Ishikawa (cell line): ENCODE data around the gene DGUOK.

Experiments used
- CEBPB ChIP-seq: IDR thresholded peaks from 2 replicates; pipeline ENCODE4 v1.6.1; 2012
- CREB1 ChIP-seq: IDR thresholded peaks from 2 replicates; pipeline ENCODE4 v1.6.1; 2012; ENCODE audit warnings: low read depth
- EGR1 ChIP-seq: IDR thresholded peaks from 2 replicates; pipeline ENCODE4 v1.6.1; 2012
- EP300 ChIP-seq: IDR thresholded peaks from 2 replicates; pipeline ENCODE4 v1.6.1; 2012; ENCODE audit warnings: borderline replicate concordance
- FOXM1 ChIP-seq: IDR thresholded peaks from 2 replicates; pipeline ENCODE4 v1.6.1; 2012; ENCODE audit warnings: low read depth, borderline replicate concordance
- MAX ChIP-seq: IDR thresholded peaks from 2 replicates; pipeline ENCODE4 v1.6.1; 2012
- NFIC ChIP-seq: IDR thresholded peaks from 2 replicates; pipeline ENCODE4 v1.6.1; 2012
- RAD21 ChIP-seq: IDR thresholded peaks from 2 replicates; pipeline ENCODE4 v1.6.1; 2012; ENCODE audit warnings: low read depth
- TAF1 ChIP-seq: IDR thresholded peaks from 2 replicates; pipeline ENCODE4 v1.6.1; 2012; ENCODE audit warnings: low read depth, mild to moderate bottlenecking
- TCF12 ChIP-seq: IDR thresholded peaks from 2 replicates; pipeline ENCODE4 v1.6.1; 2012; ENCODE audit warnings: low read depth
- TEAD4 ChIP-seq: IDR thresholded peaks from 2 replicates; pipeline ENCODE4 v1.6.1; 2012
- USF1 ChIP-seq: IDR thresholded peaks from 2 replicates; pipeline ENCODE4 v1.6.1; 2012
- YY1 ChIP-seq: IDR thresholded peaks from 2 replicates; pipeline ENCODE4 v1.6.1; 2012; ENCODE audit warnings: low read depth
- ZBTB7A ChIP-seq: IDR thresholded peaks from 2 replicates; pipeline ENCODE4 v1.6.1; 2012; ENCODE audit warnings: low read depth
- TF ChIP-seq, protein P1 (sequence below): IDR thresholded peaks from 2 replicates; pipeline ENCODE4 v1.6.1; 2012; ENCODE audit warnings: low read depth, mild to moderate bottlenecking

Gene DGUOK

DNA sequence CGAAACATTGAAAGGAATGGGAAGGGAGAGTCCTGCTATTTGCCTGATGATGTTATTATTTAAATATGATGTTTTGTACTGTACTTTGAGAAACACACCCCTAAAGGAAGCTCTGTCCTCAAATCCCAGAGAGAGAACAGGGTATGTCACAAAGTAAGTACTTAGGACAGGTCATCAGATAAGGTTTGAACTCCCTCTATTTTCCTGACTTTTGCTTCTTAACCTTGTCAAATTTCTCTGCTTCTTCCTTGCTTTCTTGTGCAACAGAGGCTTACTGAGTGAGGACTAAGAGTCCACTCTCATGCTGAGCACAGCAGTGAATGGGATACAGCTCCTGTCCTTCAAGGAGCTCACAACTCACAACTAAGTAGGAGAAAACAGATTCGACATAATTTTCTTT is 3.7 kb downstream of the DGUOK start:
- TF ChIP-seq CEBPB (no peak), TAF1 (no peak), YY1 (no peak), EP300 (no peak), NFIC (no peak), ZBTB7A (no peak), RAD21 (no peak), USF1 (no peak), EGR1 (no peak), TEAD4 (no peak), MAX (no peak), FOXM1 (no peak), TCF12 (no peak)
- TF ChIP-seq, protein P1, sequence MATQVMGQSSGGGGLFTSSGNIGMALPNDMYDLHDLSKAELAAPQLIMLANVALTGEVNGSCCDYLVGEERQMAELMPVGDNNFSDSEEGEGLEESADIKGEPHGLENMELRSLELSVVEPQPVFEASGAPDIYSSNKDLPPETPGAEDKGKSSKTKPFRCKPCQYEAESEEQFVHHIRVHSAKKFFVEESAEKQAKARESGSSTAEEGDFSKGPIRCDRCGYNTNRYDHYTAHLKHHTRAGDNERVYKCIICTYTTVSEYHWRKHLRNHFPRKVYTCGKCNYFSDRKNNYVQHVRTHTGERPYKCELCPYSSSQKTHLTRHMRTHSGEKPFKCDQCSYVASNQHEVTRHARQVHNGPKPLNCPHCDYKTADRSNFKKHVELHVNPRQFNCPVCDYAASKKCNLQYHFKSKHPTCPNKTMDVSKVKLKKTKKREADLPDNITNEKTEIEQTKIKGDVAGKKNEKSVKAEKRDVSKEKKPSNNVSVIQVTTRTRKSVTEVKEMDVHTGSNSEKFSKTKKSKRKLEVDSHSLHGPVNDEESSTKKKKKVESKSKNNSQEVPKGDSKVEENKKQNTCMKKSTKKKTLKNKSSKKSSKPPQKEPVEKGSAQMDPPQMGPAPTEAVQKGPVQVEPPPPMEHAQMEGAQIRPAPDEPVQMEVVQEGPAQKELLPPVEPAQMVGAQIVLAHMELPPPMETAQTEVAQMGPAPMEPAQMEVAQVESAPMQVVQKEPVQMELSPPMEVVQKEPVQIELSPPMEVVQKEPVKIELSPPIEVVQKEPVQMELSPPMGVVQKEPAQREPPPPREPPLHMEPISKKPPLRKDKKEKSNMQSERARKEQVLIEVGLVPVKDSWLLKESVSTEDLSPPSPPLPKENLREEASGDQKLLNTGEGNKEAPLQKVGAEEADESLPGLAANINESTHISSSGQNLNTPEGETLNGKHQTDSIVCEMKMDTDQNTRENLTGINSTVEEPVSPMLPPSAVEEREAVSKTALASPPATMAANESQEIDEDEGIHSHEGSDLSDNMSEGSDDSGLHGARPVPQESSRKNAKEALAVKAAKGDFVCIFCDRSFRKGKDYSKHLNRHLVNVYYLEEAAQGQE, result no peak

DNA sequence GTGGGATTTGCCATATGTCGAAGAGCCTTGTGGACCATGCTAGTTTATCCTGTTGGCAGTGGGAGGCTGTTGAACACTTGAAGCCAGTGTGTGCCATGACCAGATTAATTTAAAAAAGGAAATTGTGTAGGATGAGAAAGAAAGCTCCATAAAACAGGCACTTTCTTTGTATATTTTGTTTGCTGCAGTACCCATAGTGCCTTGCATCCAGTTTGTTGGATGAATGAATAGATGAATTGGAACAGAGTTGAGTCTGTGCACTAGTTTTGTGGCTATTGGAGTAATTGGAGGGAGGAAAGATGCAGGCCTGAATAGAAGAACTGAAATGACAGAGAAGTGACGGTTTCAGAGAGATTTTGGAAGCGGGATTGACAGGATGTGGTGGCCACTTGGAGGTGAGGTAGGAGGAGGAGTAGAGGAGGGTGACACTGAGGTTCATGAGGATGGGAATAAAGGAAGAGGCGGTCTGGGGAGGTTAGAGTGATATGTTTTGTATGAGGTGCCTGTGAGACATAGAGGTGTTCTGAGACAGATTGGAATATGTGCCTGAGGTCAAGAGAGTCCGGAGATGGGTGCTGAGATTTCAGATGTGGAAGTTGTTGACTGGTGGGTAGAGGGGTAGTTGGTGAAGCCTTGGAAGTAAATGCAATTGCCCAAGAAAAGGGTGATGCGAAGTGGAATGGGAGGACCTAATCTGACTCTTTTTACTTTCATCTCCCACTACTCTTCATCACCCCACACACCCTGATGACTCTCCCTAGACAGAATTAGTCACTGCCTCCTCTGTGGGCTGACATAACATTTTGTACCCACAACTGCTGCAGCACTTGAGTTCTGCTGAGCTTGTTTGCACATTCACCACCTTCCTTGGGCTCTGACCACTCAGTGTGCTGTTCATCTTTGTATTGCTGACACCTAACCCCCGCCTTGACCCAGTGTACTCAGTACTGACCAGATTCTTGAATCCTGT is 5.1 kb downstream of the DGUOK start:
- TF ChIP-seq YY1 (no peak), TEAD4 (no peak), MAX (no peak), CEBPB (no peak), TCF12 (no peak), TAF1 (no peak), USF1 (no peak), EGR1 (no peak), EP300 (no peak)
- TF ChIP-seq, protein P1, result no peak

- TF ChIP-seq MAX (no peak), CREB1 (no peak), NFIC (no peak), ZBTB7A (no peak), EGR1 (no peak), EP300 (no peak), TAF1 (no peak)
- TF ChIP-seq, protein P1, result no peak
These were observed 6.5 kb downstream of the DGUOK start for GRCh38 chr2:73933194-73933593.

DNA sequence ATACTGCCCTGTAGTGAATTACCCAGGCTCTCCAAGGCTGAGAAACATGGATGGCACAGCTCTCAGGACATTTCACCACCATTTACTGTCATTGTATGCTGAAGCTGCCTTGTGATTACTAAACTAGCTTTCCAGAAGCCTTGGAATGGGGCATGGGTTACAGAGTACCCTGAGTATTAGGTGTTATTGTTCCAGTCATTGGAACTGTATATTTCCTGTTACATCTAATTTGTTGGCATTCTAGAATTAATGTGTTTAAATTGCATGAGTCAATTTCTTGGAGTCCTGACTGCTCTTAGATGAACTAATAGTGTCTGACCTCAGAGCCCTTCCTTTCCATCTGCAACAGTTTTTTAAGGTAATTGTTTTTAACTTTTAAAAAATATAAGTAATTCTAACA is 9.0 kb downstream of the DGUOK start:
- TF ChIP-seq USF1 (no peak), NFIC (no peak), TAF1 (no peak), TEAD4 (no peak), CREB1 (no peak), EP300 (no peak), YY1 (no peak), TCF12 (no peak), ZBTB7A (no peak), MAX (no peak)
- TF ChIP-seq, protein P1, result no peak
